CD4-positive, alpha-beta T cell (primary cell): ENCODE measurements around the gene CSPG4. TPM values are rescaled to one million over a fixed set of nuclear protein-coding genes. Genes with fewer than 3 reads are reported as not detected.

ENCODE experiments used
- ATAC-seq: fragments of 200-7000 bp; cut with Tn5 transposase; one replicate; pipeline ENCODE4 v1.10.0; 2022; ENCODE audit warnings: mild to moderate bottlenecking; ENCODE audit not compliant: poor library complexity
- CTCF ChIA-PET: fragments of 350-600 bp; sonication (Branson Sonifier 250); formaldehyde crosslinking; loops from one replicate; lab custom pipeline; 2021; ENCODE audit warnings: antibody characterized with exemption, inconsistent platforms; lab: Charles Lee
- POLR2A ChIA-PET: fragments of 350-600 bp; sonication (Branson Sonifier 250); formaldehyde crosslinking; loops from one replicate; lab custom pipeline; 2021; ENCODE audit warnings: antibody characterized with exemption, inconsistent platforms; lab: Charles Lee
- DNase-seq, 14 experiments: peaks; one replicate each; pipeline ENCODE4 v3.0.0-alpha.2; 2013 to 2020; ENCODE audit warnings: mixed read lengths in 2 of 14
- H3K27ac ChIP-seq, 2 donors: one replicate each; pipeline versions ENCODE4 v1.5.1 to v1.7.0; 2013; ENCODE audit warnings: low read length in 2 of 2, low read depth in 1 of 2, mild to moderate bottlenecking in 1 of 2
- H3K27me3 ChIP-seq, 2 experiments: 1 replicate in 1 of 2; 2 replicates in 1 of 2; pipeline versions ENCODE4 v1.6.1 to v1.7.0; 2013; ENCODE audit warnings: low read length in 2 of 2, control low read depth in 1 of 2, mild to moderate bottlenecking in 1 of 2, moderate library complexity in 1 of 2; ENCODE audit not compliant: insufficient read depth in 2 of 2, control insufficient read depth in 1 of 2
- H3K36me3 ChIP-seq: one replicate; pipeline ENCODE4 v1.6.1; 2013; ENCODE audit warnings: low read length, control low read depth; ENCODE audit not compliant: insufficient read depth
- H3K4me1 ChIP-seq: one replicate; pipeline ENCODE4 v1.6.1; 2013; ENCODE audit warnings: low read length, control low read depth; ENCODE audit not compliant: insufficient read depth
- H3K4me3 ChIP-seq: one replicate; pipeline ENCODE4 v1.5.1; 2013; ENCODE audit warnings: mild to moderate bottlenecking, low read length, moderate library complexity
- H3K9me3 ChIP-seq, 2 experiments: 1 replicate in 1 of 2; 2 replicates in 1 of 2; pipeline versions ENCODE4 v1.6.1 to v1.7.0; 2013; ENCODE audit warnings: low read length in 2 of 2, mild to moderate bottlenecking in 2 of 2, control low read depth in 1 of 2, moderate library complexity in 1 of 2; ENCODE audit not compliant: control insufficient read depth in 1 of 2, insufficient read depth in 1 of 2
- H3K27ac Mint-ChIP-seq: one replicate; pipeline ENCODE4 v1.8.0; 2020; ENCODE audit warnings: mixed read lengths
- H3K27me3 Mint-ChIP-seq: one replicate; pipeline ENCODE4 v1.8.0; 2021; ENCODE audit warnings: mixed read lengths
- H3K36me3 Mint-ChIP-seq: one replicate; pipeline ENCODE4 v1.8.0; 2021; ENCODE audit warnings: low read depth, mixed read lengths
- H3K4me1 Mint-ChIP-seq: one replicate; pipeline ENCODE4 v1.8.0; 2021; ENCODE audit warnings: low read depth, mixed read lengths
- H3K4me3 Mint-ChIP-seq: one replicate; pipeline ENCODE4 v1.8.0; 2020; ENCODE audit warnings: mild to moderate bottlenecking, mixed read lengths
- H3K9me3 Mint-ChIP-seq: one replicate; pipeline ENCODE4 v1.8.0; 2020; ENCODE audit warnings: mixed read lengths
- CTCF ChIP-seq: fragments of 200-600 bp; IDR thresholded peaks from one replicate; pipeline ENCODE4 v1.8.0; 2022; ENCODE audit warnings: antibody characterized with exemption, mild to moderate bottlenecking
- intact Hi-C, 2 experiments: fragments of 100-400 bp; cut with DNase I in 1 of 2; cut with micrococcal nuclease in 1 of 2; formaldehyde crosslinking; loops; one replicate each; pipeline versions ENCODE4 v1.15.1 to v1.9.0; 2023 to 2025; cut with DNase I, micrococcal nuclease
- total RNA-seq, 174 experiments: library from RNA in 2 of 174; stranded (reverse) in 2 of 174; gene quantifications; one replicate each; pipeline ENCODE4 v1.2.3 and lab custom pipeline; 2021 to 2026

CSPG4 gene
- total RNA-seq, 2 experiments from 2014 or later = not detected

- no peak for DNase-seq
- TF ChIP-seq CTCF = no peak
- Histone ChIP-seq H3K4me1 (no peaks in the 10 kb centered on the region), H3K9me3 (no peaks in the 10 kb centered on the region), H3K27me3 (no peaks in the 10 kb centered on the region), H3K27ac (no peak overlapping the region), H3K4me3 (no peak overlapping the region), H3K36me3 (no peaks in the 10 kb centered on the region)
- H3K27ac Mint-ChIP-seq = no peak overlapping the region
- no peaks in the 10 kb centered on the region for H3K4me1 Mint-ChIP-seq
- no peaks in the 10 kb centered on the region for H3K9me3 Mint-ChIP-seq
- no peak for ATAC-seq
- ChIA-PET POLR2A (no interaction called here), CTCF (no interaction called here)
- no peak overlapping the region for H3K4me3 Mint-ChIP-seq
- intact Hi-C loops = no loop called here
- H3K27me3 Mint-ChIP-seq = no peaks in the 10 kb centered on the region
- H3K36me3 Mint-ChIP-seq = no peaks in the 10 kb centered on the region
Observed at GRCh38 chr15:75663931-75664421, 48.7 kb downstream of the CSPG4 start.

- no peaks in the 10 kb centered on the region for H3K36me3 ChIP-seq
- H3K27me3 ChIP-seq = no peaks in the 10 kb centered on the region
- H3K4me3 ChIP-seq = no peak overlapping the region
- DNase-seq (no peak), ATAC-seq (no peak)
- no peak for TF ChIP-seq CTCF
- Mint-ChIP-seq H3K4me3 (no peak overlapping the region), H3K4me1 (no peaks in the 10 kb centered on the region), H3K27me3 (no peaks in the 10 kb centered on the region), H3K36me3 (no peaks in the 10 kb centered on the region), H3K9me3 (no peaks in the 10 kb centered on the region), H3K27ac (no peak overlapping the region)
- ChIA-PET CTCF (no interaction called here), POLR2A (no interaction called here)
- no peaks in the 10 kb centered on the region for H3K4me1 ChIP-seq
- no peak overlapping the region for H3K27ac ChIP-seq
- intact Hi-C loops = no loop called here
- no peaks in the 10 kb centered on the region for H3K9me3 ChIP-seq
Observed at GRCh38 chr15:75662823-75663519, 49.7 kb downstream of the CSPG4 start.

- H3K36me3 Mint-ChIP-seq = no peaks in the 10 kb centered on the region
- no peak for TF ChIP-seq CTCF
- H3K27me3 ChIP-seq = no peaks in the 10 kb centered on the region
- no peaks in the 10 kb centered on the region for H3K9me3 Mint-ChIP-seq
- H3K4me1 Mint-ChIP-seq = no peaks in the 10 kb centered on the region
- no peak for DNase-seq
- no peaks in the 10 kb centered on the region for H3K4me1 ChIP-seq
- H3K9me3 ChIP-seq = no peaks in the 10 kb centered on the region
- H3K36me3 ChIP-seq = no peaks in the 10 kb centered on the region
- no peak overlapping the region for H3K27ac ChIP-seq
- ATAC-seq = no peak
- no peak overlapping the region for H3K4me3 Mint-ChIP-seq
- no peak overlapping the region for H3K27ac Mint-ChIP-seq
- CTCF ChIA-PET = no interaction called here
- intact Hi-C loops = no loop called here
- no peaks in the 10 kb centered on the region for H3K27me3 Mint-ChIP-seq
- POLR2A ChIA-PET = no interaction called here
- H3K4me3 ChIP-seq = no peak overlapping the region
Observed at GRCh38 chr15:75661756-75662140, 50.9 kb downstream of the CSPG4 start.
